OCI-LY3 (cell line): Measurements from ENCODE around the gene GRK3.

Source experiments
- H2AFZ ChIP-seq: fragments of 200-600, 300-600 bp; shearing (Covaris generic); 2 replicates; pipeline ENCODE4 v1.6.0; 2014; ENCODE audit warnings: antibody characterized with exemption, low read depth, low read length
- H3K27ac ChIP-seq: fragments of 200-600, 300-600 bp; sonication (generic); 2 replicates; pipeline ENCODE4 v1.5.1; 2014; ENCODE audit warnings: mild to moderate bottlenecking, low read length, moderate library complexity, mixed read lengths
- H3K27me3 ChIP-seq: fragments of 200-600, 300-600 bp; sonication (generic); 2 replicates; pipeline ENCODE4 v1.6.1; 2014; ENCODE audit warnings: low read depth, low read length, mixed read lengths
- H3K36me3 ChIP-seq: fragments of 200-600, 300-600 bp; sonication (generic); replicated peaks from 2 replicates; pipeline ENCODE3; 2014; ENCODE audit warnings: low read depth, low read length, mixed read lengths
- H3K4me1 ChIP-seq: fragments of 300-600, 200-600 bp; sonication (generic); 2 replicates; pipeline ENCODE4 v1.6.1; 2014; ENCODE audit warnings: low read length, mixed read lengths
- H3K4me2 ChIP-seq: fragments of 200-600, 300-600 bp; sonication (generic); 2 replicates; pipeline ENCODE4 v1.6.1; 2014; ENCODE audit warnings: low read length, mixed read lengths
- H3K4me3 ChIP-seq: fragments of 300-600, 200-600 bp; sonication (generic); 2 replicates; pipeline ENCODE4 v1.5.1; 2014; ENCODE audit warnings: antibody characterized with exemption, mild to moderate bottlenecking, low read length, moderate library complexity
- H3K79me2 ChIP-seq: fragments of 300-600, 200-600 bp; shearing (Covaris generic); 2 replicates; pipeline ENCODE4 v1.6.1; 2014; ENCODE audit warnings: mild to moderate bottlenecking, low read length, mixed read lengths
- H3K9ac ChIP-seq: fragments of 300-600, 200-600 bp; shearing (Covaris generic); 2 replicates; pipeline ENCODE4 v1.6.0; 2014; ENCODE audit warnings: mild to moderate bottlenecking, low read length, moderate library complexity
- H3K9me3 ChIP-seq: fragments of 200-600, 300-600 bp; shearing (Covaris generic); 2 replicates; pipeline ENCODE4 v1.6.1; 2014; ENCODE audit warnings: low read length, mixed read lengths; ENCODE audit not compliant: insufficient read depth
- H4K20me1 ChIP-seq: fragments of 200-600, 300-600 bp; sonication (generic); 2 replicates; pipeline ENCODE4 v1.6.1; 2016; ENCODE audit warnings: low read length, mixed read lengths; ENCODE audit not compliant: insufficient read depth
- CTCF ChIP-seq: fragments of 200-600, 300-600 bp; sonication (generic); IDR thresholded peaks from 2 replicates; pipeline ENCODE4 v1.5.1; 2014; ENCODE audit warnings: antibody characterized with exemption, low read length, low read depth
- EZH2phosphoT487 ChIP-seq: fragments of 200-600 bp; shearing (Covaris generic); IDR thresholded peaks from 2 replicates; pipeline ENCODE4 v1.6.1; 2018; ENCODE audit warnings: antibody characterized with exemption, mixed run types, low read depth

GRK3 gene

GRCh38 chr22:25654676-25655075 is 90.2 kb downstream of the GRK3 start:
- H3K9me3 ChIP-seq: no peaks in the 10 kb centered on the region
- H3K4me3 ChIP-seq: no peak overlapping the region
- H3K4me1 ChIP-seq: peaks cover 54% of the 10 kb centered on the region
- no peaks in the 10 kb centered on the region for H3K27me3 ChIP-seq
- H3K36me3 ChIP-seq: peaks cover 42% of the 10 kb centered on the region
- H2AFZ ChIP-seq: no peak overlapping the region
- peaks cover 31% of the 10 kb centered on the region for H4K20me1 ChIP-seq
- H3K4me2 ChIP-seq: no peak overlapping the region
- H3K9ac ChIP-seq: no peak overlapping the region
- no peak overlapping the region for H3K27ac ChIP-seq
- peaks cover 79% of the 10 kb centered on the region for H3K79me2 ChIP-seq
- TF ChIP-seq EZH2phosphoT487: no peak

GRCh38 chr22:25655371-25655935 is 91.0 kb downstream of the GRK3 start:
- TF ChIP-seq CTCF (no peak), EZH2phosphoT487 (no peak)

GRCh38 chr22:25656724-25657123 is 92.2 kb downstream of the GRK3 start:
- Histone ChIP-seq H3K9ac (peak overlapping the region; percentile 21; the same call in 1 of the 2 replicates), H3K27me3 (no peaks in the 10 kb centered on the region), H3K4me2 (peak overlapping the region; percentile 76), H3K27ac (peak overlapping the region; percentile 71), H3K4me1 (peaks cover 35% of the 10 kb centered on the region), H3K79me2 (peaks cover 81% of the 10 kb centered on the region), H3K9me3 (no peaks in the 10 kb centered on the region), H3K4me3 (peak overlapping the region; percentile 20; the same call in 1 of the 2 replicates), H3K36me3 (peaks cover 43% of the 10 kb centered on the region), H4K20me1 (peaks cover 46% of the 10 kb centered on the region), H2AFZ (no peak overlapping the region)
- no peak for TF ChIP-seq CTCF
- TF ChIP-seq EZH2phosphoT487: no peak

More at GRCh38 chr22:25655371-25655935, 91.0 kb downstream of the GRK3 start:
- no peaks in the 10 kb centered on the region for H3K9me3 ChIP-seq
- H2AFZ ChIP-seq: no peak overlapping the region
- H3K27me3 ChIP-seq: no peaks in the 10 kb centered on the region
- peaks cover 39% of the 10 kb centered on the region for H4K20me1 ChIP-seq
- H3K4me2 ChIP-seq: peak overlapping the region; percentile 5; the same call in 1 of the 2 replicates
- H3K9ac ChIP-seq: no peak overlapping the region
- no peak overlapping the region for H3K4me3 ChIP-seq
- peaks cover 46% of the 10 kb centered on the region for H3K4me1 ChIP-seq
- H3K36me3 ChIP-seq: peaks cover 40% of the 10 kb centered on the region
- peak overlapping the region; percentile 13; the same call in 1 of the 2 replicates for H3K27ac ChIP-seq
- H3K79me2 ChIP-seq: peaks cover 79% of the 10 kb centered on the region

- Histone ChIP-seq H3K36me3 (peaks cover 28% of the 10 kb centered on the region), H3K9me3 (no peaks in the 10 kb centered on the region), H3K9ac (no peak overlapping the region), H3K79me2 (peaks cover 76% of the 10 kb centered on the region), H2AFZ (no peak overlapping the region), H4K20me1 (peaks cover 54% of the 10 kb centered on the region), H3K4me3 (no peak overlapping the region), H3K4me1 (peaks cover 28% of the 10 kb centered on the region), H3K27ac (no peak overlapping the region), H3K27me3 (no peaks in the 10 kb centered on the region), H3K4me2 (no peak overlapping the region)
- TF ChIP-seq CTCF (no peak), EZH2phosphoT487 (no peak)
Measured at GRCh38 chr22:25658633-25659032, 94.2 kb downstream of the GRK3 start.
